Activated T-helper 1 cell treated with anti-CD3 and anti-CD28 coated beads, Interleukin-12 subunit alpha, Interleukin-12 subunit beta, Interleukin-2, Interleukin-4 antibody, amounts not matched to agents 30 ng/mL and 10 ng/mL and 1 ng/mL, durations not matched to agents 14 hours and 24 hours and 36 hours (primary cell): Measurements from ENCODE around the gene TBC1D22A. TPM values are rescaled to one million over a fixed set of nuclear protein-coding genes. Genes with fewer than 3 reads are reported as not detected.

Source experiments
- DNase-seq: peaks from one replicate; pipeline ENCODE4 v3.0.0; 2021; ENCODE audit warnings: low spot score
- H3K27ac Mint-ChIP-seq: one replicate; pipeline ENCODE4 v1.8.0; 2021; ENCODE audit warnings: mild to moderate bottlenecking, mixed read lengths
- H3K27me3 Mint-ChIP-seq: one replicate; pipeline ENCODE4 v1.8.0; 2022; ENCODE audit warnings: mild to moderate bottlenecking, moderate library complexity, mixed read lengths; ENCODE audit not compliant: insufficient read depth
- H3K36me3 Mint-ChIP-seq: one replicate; pipeline ENCODE4 v1.8.0; 2021; ENCODE audit warnings: low read depth, mixed read lengths
- H3K4me1 Mint-ChIP-seq: one replicate; pipeline ENCODE4 v1.8.0; 2021; ENCODE audit warnings: low read depth, mixed read lengths
- H3K4me3 Mint-ChIP-seq: one replicate; pipeline ENCODE4 v1.8.0; 2021; ENCODE audit warnings: mild to moderate bottlenecking, moderate library complexity, mixed read lengths
- H3K9me3 Mint-ChIP-seq: one replicate; pipeline ENCODE4 v1.8.0; 2021; ENCODE audit warnings: mixed read lengths
- intact Hi-C: fragments of 100-400 bp; cut with micrococcal nuclease; formaldehyde crosslinking; loops from one replicate; pipeline ENCODE4 v1.15.1; 2024
- total RNA-seq: library from RNA; stranded (reverse); gene quantifications from 2 replicates; pipeline ENCODE4 v1.2.3, GENCODE V29; 2022

TBC1D22A gene
- total RNA-seq, 1 donor from 2014 or later: 42.4 TPM

- H3K4me1 Mint-ChIP-seq: no peaks in the 10 kb centered on the region
Observed at GRCh38 chr22:46958191-46958590, 195.7 kb downstream of the TBC1D22A start.

GRCh38 chr22:46958658-46959057 is 196.2 kb downstream of the TBC1D22A start:
- H3K36me3 Mint-ChIP-seq: peaks cover 2% of the 10 kb centered on the region
- no peaks in the 10 kb centered on the region for H3K4me1 Mint-ChIP-seq
- H3K27me3 Mint-ChIP-seq: no peaks in the 10 kb centered on the region
- DNase-seq: no peak
- no peak overlapping the region for H3K4me3 Mint-ChIP-seq
- no peaks in the 10 kb centered on the region for H3K9me3 Mint-ChIP-seq
- intact Hi-C loops: no loop called here
- H3K27ac Mint-ChIP-seq: no peak overlapping the region

More at GRCh38 chr22:46958191-46958590, 195.7 kb downstream of the TBC1D22A start:
- intact Hi-C loops: no loop called here
- H3K36me3 Mint-ChIP-seq: peaks cover 2% of the 10 kb centered on the region
- DNase-seq: no peak
- no peak overlapping the region for H3K4me3 Mint-ChIP-seq
- no peaks in the 10 kb centered on the region for H3K9me3 Mint-ChIP-seq
- H3K27ac Mint-ChIP-seq: no peak overlapping the region
- no peaks in the 10 kb centered on the region for H3K27me3 Mint-ChIP-seq

GRCh38 chr22:46959369-46959768 is 196.9 kb downstream of the TBC1D22A start:
- DNase-seq: no peak
- Mint-ChIP-seq H3K27me3 (no peaks in the 10 kb centered on the region), H3K4me3 (no peak overlapping the region), H3K9me3 (no peaks in the 10 kb centered on the region), H3K27ac (no peak overlapping the region), H3K36me3 (peaks cover 2% of the 10 kb centered on the region), H3K4me1 (no peaks in the 10 kb centered on the region)
- intact Hi-C loops: no loop called here

GRCh38 chr22:46961591-46962295 is 199.3 kb downstream of the TBC1D22A start:
- Mint-ChIP-seq H3K9me3 (no peaks in the 10 kb centered on the region), H3K4me1 (no peaks in the 10 kb centered on the region), H3K27ac (no peak overlapping the region), H3K27me3 (no peaks in the 10 kb centered on the region), H3K4me3 (no peak overlapping the region), H3K36me3 (no peaks in the 10 kb centered on the region)
- intact Hi-C loops: no loop called here
- DNase-seq: no peak

- no peaks in the 10 kb centered on the region for H3K9me3 Mint-ChIP-seq
- no peak for DNase-seq
- intact Hi-C loops: no loop called here
- H3K4me1 Mint-ChIP-seq: no peaks in the 10 kb centered on the region
- H3K36me3 Mint-ChIP-seq: no peaks in the 10 kb centered on the region
- no peaks in the 10 kb centered on the region for H3K27me3 Mint-ChIP-seq
- H3K27ac Mint-ChIP-seq: no peak overlapping the region
- no peak overlapping the region for H3K4me3 Mint-ChIP-seq
Observed at GRCh38 chr22:46962406-46962805, 200.0 kb downstream of the TBC1D22A start.

GRCh38 chr22:46963672-46964545 is 201.5 kb downstream of the TBC1D22A start:
- intact Hi-C loops: no loop called here
- H3K9me3 Mint-ChIP-seq: no peaks in the 10 kb centered on the region
- no peaks in the 10 kb centered on the region for H3K27me3 Mint-ChIP-seq
- no peak for DNase-seq
- no peak overlapping the region for H3K4me3 Mint-ChIP-seq
- no peak overlapping the region for H3K27ac Mint-ChIP-seq
- no peaks in the 10 kb centered on the region for H3K36me3 Mint-ChIP-seq
- H3K4me1 Mint-ChIP-seq: peaks cover 4% of the 10 kb centered on the region

- Mint-ChIP-seq H3K4me3 (no peak overlapping the region), H3K27me3 (no peaks in the 10 kb centered on the region), H3K36me3 (no peaks in the 10 kb centered on the region), H3K4me1 (peaks cover 14% of the 10 kb centered on the region), H3K27ac (no peak overlapping the region), H3K9me3 (no peaks in the 10 kb centered on the region)
- no peak for DNase-seq
- intact Hi-C loops: no loop called here
Observed at GRCh38 chr22:46964773-46965550, 202.5 kb downstream of the TBC1D22A start.

- peaks cover 22% of the 10 kb centered on the region for H3K4me1 Mint-ChIP-seq
- no peaks in the 10 kb centered on the region for H3K36me3 Mint-ChIP-seq
- H3K9me3 Mint-ChIP-seq: no peaks in the 10 kb centered on the region
- H3K27me3 Mint-ChIP-seq: no peaks in the 10 kb centered on the region
- H3K4me3 Mint-ChIP-seq: no peak overlapping the region
- DNase-seq: no peak
- no peak overlapping the region for H3K27ac Mint-ChIP-seq
- intact Hi-C loops: no loop called here
Observed at GRCh38 chr22:46965555-46966494, 203.4 kb downstream of the TBC1D22A start.

GRCh38 chr22:46966495-46966845 is 204.0 kb downstream of the TBC1D22A start:
- no peak overlapping the region for H3K27ac Mint-ChIP-seq
- intact Hi-C loops: no loop called here
- DNase-seq: no peak
- H3K4me3 Mint-ChIP-seq: no peak overlapping the region
- H3K36me3 Mint-ChIP-seq: no peaks in the 10 kb centered on the region
- H3K27me3 Mint-ChIP-seq: no peaks in the 10 kb centered on the region
- no peaks in the 10 kb centered on the region for H3K9me3 Mint-ChIP-seq
- H3K4me1 Mint-ChIP-seq: peaks cover 22% of the 10 kb centered on the region

- intact Hi-C loops: no loop called here
- Mint-ChIP-seq H3K27ac (no peak overlapping the region), H3K4me3 (no peak overlapping the region), H3K9me3 (no peaks in the 10 kb centered on the region), H3K27me3 (no peaks in the 10 kb centered on the region), H3K36me3 (no peaks in the 10 kb centered on the region), H3K4me1 (peaks cover 22% of the 10 kb centered on the region)
- no peak for DNase-seq
Observed at GRCh38 chr22:46966846-46967245, 204.4 kb downstream of the TBC1D22A start.

- H3K27me3 Mint-ChIP-seq: no peaks in the 10 kb centered on the region
Observed at GRCh38 chr22:46967445-46968358, 205.3 kb downstream of the TBC1D22A start.

More at GRCh38 chr22:46967445-46968358, 205.3 kb downstream of the TBC1D22A start:
- intact Hi-C loops: no loop called here
- Mint-ChIP-seq H3K36me3 (no peaks in the 10 kb centered on the region), H3K27ac (no peak overlapping the region), H3K4me3 (no peak overlapping the region), H3K4me1 (peaks cover 22% of the 10 kb centered on the region), H3K9me3 (no peaks in the 10 kb centered on the region)
- DNase-seq: no peak
